Measurements from ENCODE around the gene LDB3.

Gene LDB3

GRCh38 chr10:86686972-86687371 lies 18.7 kb downstream of the LDB3 start:
- DNase-seq (ENCODE audit: low read depth), result no peak

GRCh38 chr10:86687750-86688149 lies 19.4 kb downstream of the LDB3 start:
- DNase-seq (ENCODE audit: low read depth), result peak; percentile 82

- DNase-seq (ENCODE audit: low read depth), result peak; percentile 22
Observed at GRCh38 chr10:86688398-86688921, 20.1 kb downstream of the LDB3 start.

DNA sequence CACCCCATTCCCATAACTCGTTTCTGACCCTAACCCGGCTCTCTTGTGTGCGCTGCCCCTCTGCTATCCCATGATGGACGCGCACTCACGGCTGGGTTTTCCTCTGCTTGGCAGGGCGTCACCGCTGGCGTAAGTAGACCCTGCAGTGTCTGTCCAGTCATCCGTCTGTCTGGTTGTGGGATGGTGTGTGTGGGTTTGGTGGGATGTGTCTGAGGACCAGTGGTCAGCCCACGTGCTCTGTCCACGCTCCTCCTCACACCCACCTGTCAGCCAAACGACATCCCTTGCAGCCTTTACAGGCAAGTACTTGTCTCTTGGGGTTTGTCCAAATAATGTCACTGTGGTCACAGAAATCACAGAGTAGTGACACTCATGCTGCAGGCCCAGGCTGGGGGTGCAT lies 20.8 kb downstream of the LDB3 start:
- no peak for DNase-seq (ENCODE audit: low read depth)

DNA sequence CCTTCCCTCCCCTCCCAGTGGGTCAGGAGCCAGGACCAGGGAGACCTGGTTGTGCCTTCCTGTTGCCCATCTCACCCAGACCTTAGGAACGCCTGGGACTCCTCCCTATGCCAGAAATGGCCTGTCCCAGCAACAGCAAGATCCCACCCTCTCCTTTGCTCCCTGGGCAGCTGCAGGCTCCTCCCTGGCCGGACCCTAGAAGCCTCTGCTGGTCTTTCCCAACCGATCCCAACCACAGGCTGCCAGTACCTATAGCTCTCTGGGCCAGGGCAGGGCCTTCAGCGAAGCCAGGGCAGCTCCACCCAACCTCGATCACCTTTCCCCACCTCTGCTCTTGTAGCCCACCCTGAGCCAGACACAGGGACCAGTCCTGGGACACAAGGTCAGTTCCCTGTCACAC lies 21.9 kb downstream of the LDB3 start:
- no peak for DNase-seq (ENCODE audit: low read depth)

DNA sequence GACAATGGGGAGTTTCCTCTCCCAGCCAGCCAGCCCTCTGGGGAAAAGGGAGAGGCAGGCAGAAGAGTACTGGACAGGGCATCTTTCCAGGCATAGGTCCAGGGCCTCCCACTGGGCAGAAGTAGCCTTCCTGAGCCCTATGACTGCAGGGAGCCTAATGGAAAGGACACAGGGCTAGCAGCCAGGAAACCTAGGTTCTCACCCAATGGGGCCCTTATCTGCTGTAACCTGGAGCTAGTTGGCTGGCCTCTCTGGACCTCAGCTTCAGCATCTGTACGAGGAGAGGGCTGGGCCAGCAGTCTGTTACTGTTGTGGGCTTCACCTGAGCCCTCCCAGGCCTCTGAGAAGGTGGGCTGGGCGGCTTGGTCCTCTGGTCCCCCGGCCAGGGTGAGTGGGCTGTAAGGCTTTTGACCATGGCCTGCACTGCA lies 22.4 kb downstream of the LDB3 start:
- DNase-seq (ENCODE audit: low read depth), result no peak

DNA sequence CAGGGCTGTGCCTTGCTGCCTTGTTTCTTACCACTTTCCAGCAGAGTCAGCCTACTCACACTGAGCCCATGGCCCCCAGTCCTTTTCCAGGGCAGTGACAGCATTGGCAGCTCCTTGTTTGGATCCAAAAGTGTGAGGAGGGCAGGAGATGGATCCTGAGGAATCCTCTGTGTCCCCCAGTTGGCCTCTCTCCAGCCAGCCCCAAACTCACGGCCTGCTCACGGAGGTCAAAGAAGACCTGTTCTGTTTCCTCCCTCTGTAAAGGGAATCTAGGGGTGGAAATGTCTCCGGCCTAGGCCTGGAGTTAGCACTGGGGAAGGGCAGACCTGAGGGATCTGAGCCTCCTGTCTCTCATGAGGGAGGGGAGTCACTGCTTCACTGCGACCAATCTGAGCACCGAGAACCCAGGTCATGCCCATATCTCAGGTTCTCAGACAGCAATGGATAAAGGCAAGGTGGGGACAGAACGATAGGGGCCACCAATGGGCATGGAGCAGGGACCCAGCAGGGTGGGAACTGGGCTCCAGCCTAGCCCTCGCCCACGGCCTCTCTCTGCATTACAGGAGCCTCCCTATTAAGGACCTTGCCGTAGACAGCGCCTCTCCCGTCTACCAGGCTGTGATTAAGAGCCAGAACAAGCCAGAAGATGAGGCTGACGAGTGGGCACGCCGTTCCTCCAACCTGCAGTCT lies 23.2 kb downstream of the LDB3 start:
- no peak for DNase-seq (ENCODE audit: low read depth)

- no peak for DNase-seq (ENCODE audit: low read depth)
Observed at GRCh38 chr10:86692023-86692514, 23.8 kb downstream of the LDB3 start.

DNA sequence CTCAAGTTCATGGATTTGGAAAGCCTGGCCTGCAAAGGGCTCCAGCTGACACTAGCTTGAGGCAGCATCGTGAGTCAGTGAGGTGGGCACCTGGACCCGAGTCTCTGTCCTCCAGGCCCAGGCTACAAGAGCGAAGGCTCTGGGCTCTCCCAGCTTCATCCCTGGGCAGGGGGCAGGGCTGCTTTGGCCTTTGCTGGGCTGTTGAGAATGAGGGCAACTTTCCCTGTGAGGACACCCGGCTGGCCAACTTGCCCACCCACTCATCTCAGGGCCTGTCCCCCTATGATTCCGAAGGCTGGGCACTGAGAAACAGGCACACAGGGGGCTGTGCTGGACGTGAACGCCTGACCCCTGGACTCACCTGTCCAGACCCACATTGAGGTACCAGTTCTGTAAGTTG lies 24.4 kb downstream of the LDB3 start:
- DNase-seq (ENCODE audit: low read depth), result no peak

DNA sequence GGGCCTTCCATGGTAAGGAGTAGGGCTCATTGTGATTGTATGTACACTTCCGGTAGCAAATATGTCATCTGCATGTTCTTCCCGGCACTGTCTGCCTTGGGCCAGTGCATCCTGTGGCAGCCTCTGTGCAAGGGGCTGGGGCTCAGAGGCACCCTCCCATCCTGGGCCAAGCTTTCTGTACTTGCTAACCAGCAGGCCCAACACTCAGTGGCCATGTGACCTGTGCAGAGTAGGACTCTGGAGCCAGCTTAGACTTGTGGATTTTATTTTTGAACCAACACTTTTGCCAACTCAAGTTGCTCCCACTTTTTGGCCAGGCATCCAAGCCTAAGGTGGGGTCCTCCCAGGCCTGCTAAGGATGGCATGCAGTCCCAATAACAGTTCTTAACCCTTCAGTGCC lies 25.0 kb downstream of the LDB3 start:
- DNase-seq (ENCODE audit: low read depth), result no peak

DNA sequence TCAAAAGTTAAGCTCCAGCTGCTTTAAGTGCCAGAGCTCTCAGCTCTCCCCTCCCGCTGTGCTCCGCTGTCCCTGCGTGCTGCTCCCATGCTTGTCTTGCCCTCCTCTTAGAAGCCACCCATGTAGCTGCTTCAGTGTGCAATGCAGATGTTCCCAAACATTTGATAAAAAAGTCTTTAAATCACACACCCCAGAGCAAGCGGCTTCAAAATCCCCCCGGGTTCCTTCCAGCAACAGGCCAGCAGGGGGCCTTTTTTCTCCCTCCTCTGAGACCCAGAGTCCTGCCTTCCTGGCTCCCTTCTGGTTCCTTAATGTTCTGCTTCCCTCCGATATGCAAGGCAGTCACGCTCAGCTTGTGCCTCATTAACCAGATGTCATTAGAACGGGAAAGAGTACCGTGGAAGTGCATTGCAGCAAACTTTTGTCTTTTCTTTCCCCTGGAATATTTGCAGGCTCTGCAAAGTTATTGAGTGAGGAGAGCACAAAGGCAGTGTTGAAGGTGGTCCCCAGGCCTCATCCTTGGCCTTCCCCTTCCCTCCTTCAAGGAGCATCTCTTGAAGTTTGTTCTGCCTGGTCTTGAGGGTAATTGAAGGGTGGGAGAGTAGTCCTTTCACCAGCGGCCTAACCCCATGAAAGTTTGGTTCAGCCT lies 25.5 kb downstream of the LDB3 start:
- peak; percentile 27 for DNase-seq (ENCODE audit: low read depth)

GRCh38 chr10:86698207-86698940 lies 30.1 kb downstream of the LDB3 start:
- no peak for DNase-seq (ENCODE audit: low read depth)

- no peak for DNase-seq (ENCODE audit: low read depth)
Observed at GRCh38 chr10:86699125-86699524, 30.8 kb downstream of the LDB3 start.

DNA sequence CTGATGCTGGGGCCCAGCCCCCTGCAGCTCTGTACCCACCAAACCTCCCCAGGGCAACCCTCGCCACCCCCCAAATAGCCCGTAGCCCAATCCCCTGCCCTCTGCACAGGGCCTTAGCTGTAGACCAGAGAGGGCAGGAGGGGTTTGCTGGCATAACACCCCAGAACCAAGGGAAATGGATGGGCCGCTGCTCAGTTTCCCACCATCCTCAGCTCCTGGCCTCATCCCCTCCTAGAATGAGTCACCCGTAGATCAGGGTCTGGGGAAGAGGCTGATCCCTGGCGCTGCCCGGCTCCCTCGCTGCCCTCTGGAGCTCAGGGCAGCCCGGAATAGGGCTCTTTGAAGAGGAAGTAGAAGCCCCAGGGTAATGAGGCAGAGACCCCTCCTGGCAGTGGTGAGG lies 31.2 kb downstream of the LDB3 start:
- no peak for DNase-seq (ENCODE audit: low read depth)

GRCh38 chr10:86699991-86700840 lies 31.9 kb downstream of the LDB3 start:
- DNase-seq (ENCODE audit: low read depth), result no peak

- no peak for DNase-seq (ENCODE audit: low read depth)
Observed at GRCh38 chr10:86700851-86701617, 32.7 kb downstream of the LDB3 start.

- DNase-seq (ENCODE audit: low read depth), result no peak
Observed at GRCh38 chr10:86703176-86703575, 34.9 kb downstream of the LDB3 start.

- no peak for DNase-seq (ENCODE audit: low read depth)
Observed at GRCh38 chr10:86705139-86705538, 36.8 kb downstream of the LDB3 start.

- no peak for DNase-seq (ENCODE audit: low read depth)
Observed at GRCh38 chr10:86705905-86706304, 37.6 kb downstream of the LDB3 start.

DNA sequence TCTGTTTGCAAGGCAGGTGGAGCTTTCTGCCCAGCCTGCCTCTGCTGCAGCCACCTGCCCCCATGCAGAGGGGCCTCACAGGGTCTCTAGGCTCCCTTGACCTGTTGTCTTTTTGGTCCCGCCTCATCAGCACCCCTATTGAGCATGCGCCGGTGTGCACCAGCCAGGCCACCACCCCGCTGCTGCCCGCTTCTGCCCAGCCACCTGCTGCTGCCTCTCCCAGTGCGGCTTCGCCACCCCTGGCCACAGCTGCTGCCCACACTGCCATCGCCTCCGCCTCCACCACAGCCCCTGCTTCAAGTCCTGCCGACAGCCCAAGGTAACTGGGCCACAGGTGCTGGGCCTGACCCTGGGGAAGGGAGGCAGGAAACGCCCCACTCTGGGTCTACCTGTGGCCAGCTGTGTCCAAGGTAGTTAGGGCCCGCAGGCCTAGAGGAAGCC lies 38.1 kb downstream of the LDB3 start:
- no peak for DNase-seq (ENCODE audit: low read depth)

DNA sequence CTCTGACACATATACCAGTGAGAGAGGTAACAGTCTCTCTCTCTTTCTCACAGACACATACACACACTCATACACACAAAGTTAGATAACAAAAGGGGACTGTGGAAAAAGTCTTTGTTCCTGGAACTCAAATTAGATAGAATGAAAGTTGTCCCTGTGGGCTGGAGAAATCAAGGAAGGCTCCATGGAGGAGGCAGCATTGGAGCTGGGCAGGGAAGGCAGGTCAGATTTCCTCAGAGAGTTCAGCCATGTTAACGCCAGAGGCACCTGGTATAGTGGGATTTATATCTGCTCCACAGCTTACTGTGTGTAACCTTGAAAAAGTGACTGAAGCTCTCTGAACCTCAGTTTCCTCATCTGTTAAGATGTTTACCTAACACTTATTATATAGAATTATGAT lies 38.7 kb downstream of the LDB3 start:
- DNase-seq (ENCODE audit: low read depth), result no peak
